T47D (cell line): Measurements from ENCODE around the gene PKP3.
A peak's percentile ranks its signal among the peaks of the same experiment; 100 is the strongest.
"Not testable (repeated sequence)": the region's sequence is repeated elsewhere in the genome, so short reads cannot be mapped to it uniquely, and the experiment has no call there.

ENCODE experiments used
- DNase-seq, 2 experiments: peaks; one replicate each; pipeline versions ENCODE4 v3.0.0 to v3.0.0-alpha.2; 2011 to 2012; ENCODE audit warnings: low read depth in 1 of 2, low spot score in 1 of 2
- JUND ChIP-seq: IDR thresholded peaks from 2 replicates; pipeline ENCODE4 v1.6.1; 2012; ENCODE audit warnings: low read depth
- in situ Hi-C: cut with HindIII; loops from 2 replicates; pipeline ENCODE4 v1.10.0; 2016; ENCODE audit warnings: low sequenced_read_pairs, low pct_unique_long_range_greater_than_20kb

PKP3 gene

GRCh38 chr11:396948-397548, 3.0 kb downstream of the PKP3 start:
- DNase-seq: no peak
- no peak for TF ChIP-seq JUND
- in situ Hi-C loops: no loop called here

DNA sequence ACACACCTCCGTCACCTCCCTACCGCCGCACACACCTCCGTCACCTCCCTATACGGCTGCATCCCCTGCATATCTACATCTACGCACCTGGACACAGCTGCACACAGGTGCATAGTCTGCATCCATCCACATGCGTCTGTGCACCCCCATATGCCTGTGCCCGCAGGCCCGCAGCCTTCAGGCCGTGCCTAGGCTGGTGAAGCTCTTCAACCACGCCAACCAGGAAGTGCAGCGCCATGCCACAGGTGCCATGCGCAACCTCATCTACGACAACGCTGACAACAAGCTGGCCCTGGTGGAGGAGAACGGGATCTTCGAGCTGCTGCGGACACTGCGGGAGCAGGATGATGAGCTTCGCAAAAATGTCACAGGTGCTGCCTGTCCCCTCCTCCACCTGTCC, 4.8 kb downstream of the PKP3 start:
- in situ Hi-C loops: no loop called here
- DNase-seq: peak in 1 of 2 experiments; percentile 24
- TF ChIP-seq JUND: no peak

DNA sequence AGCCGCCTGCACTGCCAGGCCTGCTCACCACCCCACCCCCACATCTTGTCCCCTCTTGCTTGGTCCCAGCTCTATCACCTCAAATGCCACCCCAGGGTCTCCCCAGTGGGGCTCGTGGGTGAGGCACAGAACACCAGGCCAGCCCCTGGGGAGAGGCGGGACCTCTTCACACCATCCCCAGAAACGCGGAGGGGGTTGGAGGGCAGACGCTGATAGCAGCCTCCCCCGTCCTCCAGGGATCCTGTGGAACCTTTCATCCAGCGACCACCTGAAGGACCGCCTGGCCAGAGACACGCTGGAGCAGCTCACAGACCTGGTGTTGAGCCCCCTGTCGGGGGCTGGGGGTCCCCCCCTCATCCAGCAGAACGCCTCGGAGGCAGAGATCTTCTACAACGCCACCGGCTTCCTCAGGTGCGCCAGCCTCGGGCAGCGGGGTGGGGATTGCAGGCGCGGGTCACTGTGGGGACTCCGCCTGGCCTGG, 5.8 kb downstream of the PKP3 start:
- TF ChIP-seq JUND: no peak
- no peak for DNase-seq
- in situ Hi-C loops: no loop called here

- DNase-seq: no peak
- in situ Hi-C loops: no loop called here
- no peak for TF ChIP-seq JUND
These were observed 6.3 kb downstream of the PKP3 start for GRCh38 chr11:400241-400689.

DNA sequence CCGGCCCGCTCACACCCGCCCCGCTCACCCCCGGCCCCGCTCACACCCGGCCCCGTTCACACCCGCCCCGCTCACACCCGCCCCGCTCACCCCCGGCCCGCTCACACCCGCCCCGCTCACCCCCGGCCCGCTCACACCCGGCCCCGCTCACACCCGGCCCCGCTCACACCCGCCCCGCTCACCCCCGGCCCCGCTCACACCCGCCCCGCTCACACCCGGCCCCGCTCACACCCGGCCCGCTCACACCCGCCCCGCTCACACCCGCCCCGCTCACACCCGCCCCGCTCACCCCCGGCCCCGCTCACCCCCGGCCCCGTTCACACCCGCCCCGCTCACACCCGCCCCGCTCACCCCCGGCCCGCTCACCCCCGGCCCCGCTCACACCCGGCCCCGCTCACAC, 7.2 kb downstream of the PKP3 start:
- in situ Hi-C loops, DNase-seq: not testable (repeated sequence)

GRCh38 chr11:403021-403760, 9.2 kb downstream of the PKP3 start:
- no peak for TF ChIP-seq JUND
- in situ Hi-C loops: no loop called here

GRCh38 chr11:403761-404431, 9.9 kb downstream of the PKP3 start:
- no peak for DNase-seq
- TF ChIP-seq JUND: no peak
- in situ Hi-C loops: no loop called here

More at GRCh38 chr11:403021-403760, 9.2 kb downstream of the PKP3 start:
- no peak for DNase-seq

GRCh38 chr11:404551-405264, 10.7 kb downstream of the PKP3 start:
- DNase-seq: no peak
- in situ Hi-C loops: no loop called here

DNA sequence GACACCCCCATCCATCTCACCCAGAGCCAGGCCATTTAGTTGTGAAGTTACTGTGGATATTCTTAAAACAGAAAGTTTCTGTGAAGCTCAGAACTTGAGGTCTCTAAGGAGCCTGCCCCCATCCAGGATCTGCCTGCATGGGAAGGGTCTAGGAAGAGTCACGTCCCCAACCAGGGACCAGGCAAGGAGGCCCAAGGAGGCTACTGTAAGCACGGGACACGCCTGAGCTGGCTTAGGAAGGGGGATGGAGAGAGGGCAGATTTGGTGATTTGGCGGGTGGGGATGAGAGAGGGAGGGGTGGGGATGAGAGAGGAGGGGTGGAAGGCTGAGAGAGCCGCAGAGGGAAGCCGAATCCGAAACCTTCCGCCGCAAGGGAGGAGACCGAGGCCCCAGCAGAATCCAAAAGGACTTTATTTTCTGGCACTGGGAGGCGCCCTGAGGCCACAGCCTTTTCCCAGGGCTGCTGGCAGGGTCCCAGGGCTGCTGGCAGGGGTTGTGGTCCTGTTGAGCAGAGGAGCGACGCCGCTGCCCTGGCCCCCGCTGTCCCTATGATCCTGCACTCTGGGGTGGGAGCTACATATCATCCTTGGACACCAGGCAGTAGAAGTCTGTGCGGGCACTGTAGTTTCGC, 11.4 kb downstream of the PKP3 start:
- DNase-seq: peak in 1 of 2 experiments; percentile 23
- in situ Hi-C loops: no loop called here
- no peak for TF ChIP-seq JUND

More at GRCh38 chr11:404551-405264, 10.7 kb downstream of the PKP3 start:
- no peak for TF ChIP-seq JUND

- no peak for DNase-seq
- in situ Hi-C loops: no loop called here
- TF ChIP-seq JUND: no peak
These were observed 12.2 kb downstream of the PKP3 start for GRCh38 chr11:405954-406795.

DNA sequence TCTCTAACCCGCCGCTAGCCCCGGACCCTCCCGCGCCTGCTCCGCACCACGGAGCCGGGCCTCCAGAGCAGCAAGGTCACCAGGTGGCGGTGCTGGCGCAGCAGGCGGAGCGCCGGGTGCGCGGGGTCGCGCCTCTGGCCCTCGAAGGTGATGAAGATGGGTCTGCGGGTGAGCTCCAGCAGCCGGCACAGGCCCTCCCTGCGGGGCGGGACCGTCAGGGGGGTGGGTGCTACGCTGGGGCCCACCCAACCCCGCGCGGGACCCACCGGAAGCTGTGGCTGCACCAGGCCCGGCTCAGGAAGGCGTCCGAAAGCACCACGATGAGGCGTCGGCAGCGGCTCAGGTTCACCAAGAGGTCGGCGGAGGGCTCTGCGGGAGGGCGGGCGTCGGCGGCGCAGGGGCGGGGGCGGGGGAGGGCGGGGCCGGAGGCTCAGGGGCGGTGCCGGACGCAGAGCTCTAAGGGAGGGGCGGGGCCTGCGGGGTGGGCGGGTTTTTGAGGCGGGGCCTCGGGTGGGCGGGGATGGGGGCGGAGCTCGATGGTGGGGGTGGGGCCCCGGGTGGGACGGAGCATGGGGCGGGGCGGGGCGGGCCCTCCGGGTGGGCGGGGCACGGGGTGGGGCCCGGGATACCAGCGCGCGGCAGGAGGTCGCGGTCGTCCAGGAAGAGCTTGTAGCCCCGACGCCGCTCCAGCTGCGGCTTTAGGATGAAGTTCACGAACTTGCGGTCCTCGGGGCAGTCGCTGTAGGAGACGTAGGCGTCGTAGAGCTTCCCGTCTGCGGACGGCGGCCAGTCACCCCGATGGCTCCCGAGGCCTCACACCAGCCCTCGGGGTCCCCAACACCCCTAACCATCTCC, 13.0 kb downstream of the PKP3 start:
- DNase-seq: peak in 1 of 2 experiments; percentile 81
- no peak for TF ChIP-seq JUND
- in situ Hi-C loops: no loop called here
